Measurements from ENCODE around the gene HHIPL1. TPM values are rescaled to one million over a fixed set of nuclear protein-coding genes. Genes with fewer than 3 reads are reported as not detected.

HHIPL1 gene
- total RNA-seq = under 1 TPM in 1 of 2 experiments, not detected in 1; 0.07 TPM

- intact Hi-C loops (cut with DNase I, micrococcal nuclease) = no loop called here
- H3K36me3 Mint-ChIP-seq (ENCODE audit: low read depth) = no peaks in the 10 kb centered on the region
- ChIA-PET CTCF (no interaction called here), POLR2A (no interaction called here)
- no peak for DNase-seq
- H3K27ac Mint-ChIP-seq = no peak within 1 kb of the TSS
- peaks cover 17% of the 10 kb centered on the region for H3K27me3 Mint-ChIP-seq
- no peak within 1 kb of the TSS for H3K4me3 Mint-ChIP-seq
- no peaks in the 10 kb centered on the region for H3K9me3 Mint-ChIP-seq (ENCODE audit: low read depth)
- ATAC-seq = no peak
- H3K4me1 Mint-ChIP-seq = no peaks in the 10 kb centered on the region
Measured at GRCh38 chr14:99644723-99645544, at the start of gene HHIPL1. TSS of gene HHIPL1 (plus strand) at chr14:99645129. CDS start at chr14:99645208, 79 bp downstream.

- H3K4me3 Mint-ChIP-seq = no peak overlapping the region
- intact Hi-C loops (cut with DNase I, micrococcal nuclease) = no loop called here
Measured at GRCh38 chr14:99595524-99595923, 49.4 kb upstream of the HHIPL1 start.

GRCh38 chr14:99596071-99596627 is 48.8 kb upstream of the HHIPL1 start:
- intact Hi-C loops (cut with DNase I, micrococcal nuclease) = no loop called here
- no peak overlapping the region for H3K27ac Mint-ChIP-seq
- ATAC-seq = no peak
- H3K4me3 Mint-ChIP-seq = no peak overlapping the region
- DNase-seq = no peak
- H3K4me1 Mint-ChIP-seq = peaks cover 14% of the 10 kb centered on the region
- ChIA-PET CTCF (no interaction called here), POLR2A (no interaction called here)
- no peaks in the 10 kb centered on the region for H3K27me3 Mint-ChIP-seq
- H3K36me3 Mint-ChIP-seq (ENCODE audit: low read depth) = no peaks in the 10 kb centered on the region
- no peaks in the 10 kb centered on the region for H3K9me3 Mint-ChIP-seq (ENCODE audit: low read depth)

More at GRCh38 chr14:99595524-99595923, 49.4 kb upstream of the HHIPL1 start:
- Mint-ChIP-seq H3K36me3 (ENCODE audit: low read depth) (no peaks in the 10 kb centered on the region), H3K27ac (no peak overlapping the region), H3K4me1 (peaks cover 10% of the 10 kb centered on the region), H3K9me3 (ENCODE audit: low read depth) (no peaks in the 10 kb centered on the region), H3K27me3 (no peaks in the 10 kb centered on the region)
- ChIA-PET POLR2A (no interaction called here), CTCF (no interaction called here)
- ATAC-seq (no peak), DNase-seq (no peak)

GRCh38 chr14:99596772-99597171 is 48.2 kb upstream of the HHIPL1 start:
- ATAC-seq = no peak
- Mint-ChIP-seq H3K27ac (no peak overlapping the region), H3K27me3 (no peaks in the 10 kb centered on the region), H3K9me3 (ENCODE audit: low read depth) (no peaks in the 10 kb centered on the region), H3K36me3 (ENCODE audit: low read depth) (no peaks in the 10 kb centered on the region), H3K4me1 (peaks cover 19% of the 10 kb centered on the region), H3K4me3 (no peak overlapping the region)
- ChIA-PET POLR2A (no interaction called here), CTCF (interaction anchor here (0.9 kb wide), 1 partner anchor 9 kb away, joined by 3 read pairs; no protein-coding TSS in a partner anchor)
- intact Hi-C loops (cut with DNase I, micrococcal nuclease) = no loop called here
- no peak for DNase-seq

GRCh38 chr14:99597911-99598600 is 46.9 kb upstream of the HHIPL1 start:
- Mint-ChIP-seq H3K27ac (no peak overlapping the region), H3K4me3 (no peak overlapping the region), H3K36me3 (ENCODE audit: low read depth) (no peaks in the 10 kb centered on the region), H3K9me3 (ENCODE audit: low read depth) (no peaks in the 10 kb centered on the region), H3K27me3 (peaks cover 2% of the 10 kb centered on the region), H3K4me1 (peaks cover 28% of the 10 kb centered on the region)
- intact Hi-C loops (cut with DNase I, micrococcal nuclease) = no loop called here
- POLR2A ChIA-PET = no interaction called here
- DNase-seq (no peak), ATAC-seq (no peak)
- CTCF ChIA-PET = interaction anchor here (0.9 to 1.0 kb wide), 2 partner anchors 8 to 11 kb away, joined by 3 read pairs; no protein-coding TSS in a partner anchor

GRCh38 chr14:99598774-99599173 is 46.2 kb upstream of the HHIPL1 start:
- no peak for ATAC-seq
- intact Hi-C loops (cut with DNase I, micrococcal nuclease) = no loop called here

GRCh38 chr14:99599393-99599792 is 45.5 kb upstream of the HHIPL1 start:
- ChIA-PET POLR2A (no interaction called here), CTCF (interaction anchor here (0.6 to 1.0 kb wide), 2 partner anchors 10 to 29 kb away, joined by 3 to 4 read pairs; no protein-coding TSS in a partner anchor)
- DNase-seq (no peak), ATAC-seq (no peak)
- no peaks in the 10 kb centered on the region for H3K36me3 Mint-ChIP-seq (ENCODE audit: low read depth)
- H3K9me3 Mint-ChIP-seq (ENCODE audit: low read depth) = no peaks in the 10 kb centered on the region
- H3K27me3 Mint-ChIP-seq = peaks cover 2% of the 10 kb centered on the region
- H3K27ac Mint-ChIP-seq = no peak overlapping the region
- no peak overlapping the region for H3K4me3 Mint-ChIP-seq
- peaks cover 28% of the 10 kb centered on the region for H3K4me1 Mint-ChIP-seq
- intact Hi-C loops (cut with DNase I, micrococcal nuclease) = no loop called here

More at GRCh38 chr14:99598774-99599173, 46.2 kb upstream of the HHIPL1 start:
- peaks cover 2% of the 10 kb centered on the region for H3K27me3 Mint-ChIP-seq
- H3K9me3 Mint-ChIP-seq (ENCODE audit: low read depth) = no peaks in the 10 kb centered on the region
- H3K27ac Mint-ChIP-seq = no peak overlapping the region
- POLR2A ChIA-PET = no interaction called here
- H3K4me3 Mint-ChIP-seq = no peak overlapping the region
- CTCF ChIA-PET = interaction anchor here (0.6 to 1.0 kb wide), 2 partner anchors 11 to 30 kb away, joined by 3 to 4 read pairs; no protein-coding TSS in a partner anchor
- H3K36me3 Mint-ChIP-seq (ENCODE audit: low read depth) = no peaks in the 10 kb centered on the region
- DNase-seq = no peak
- peaks cover 28% of the 10 kb centered on the region for H3K4me1 Mint-ChIP-seq

- H3K9me3 Mint-ChIP-seq (ENCODE audit: low read depth) = no peaks in the 10 kb centered on the region
- no peak overlapping the region for H3K4me3 Mint-ChIP-seq
- intact Hi-C loops (cut with DNase I, micrococcal nuclease) = loop anchor here in 1 of 2 experiments (5.0 kb wide), 1 partner anchor 467 kb away; the partner anchor contains the start of gene EVL
- H3K4me1 Mint-ChIP-seq = peaks cover 21% of the 10 kb centered on the region
- peaks cover 2% of the 10 kb centered on the region for H3K27me3 Mint-ChIP-seq
- POLR2A ChIA-PET = interaction anchor here (0.6 kb wide), 1 partner anchor 648 kb away, joined by 3 read pairs; no protein-coding TSS in a partner anchor
- no peak for DNase-seq
- no peak for ATAC-seq
- H3K36me3 Mint-ChIP-seq (ENCODE audit: low read depth) = no peaks in the 10 kb centered on the region
- H3K27ac Mint-ChIP-seq = no peak overlapping the region
- CTCF ChIA-PET = interaction anchor here (0.6 to 0.8 kb wide), 2 partner anchors 472 to 775 kb away, joined by 3 read pairs; a partner anchor contains a TSS
Measured at GRCh38 chr14:99600232-99600888, 44.6 kb upstream of the HHIPL1 start.

- peaks cover 2% of the 10 kb centered on the region for H3K27me3 Mint-ChIP-seq
- ChIA-PET POLR2A (no interaction called here), CTCF (interaction anchor here (0.6 kb wide), 1 partner anchor 85 kb away, joined by 5 read pairs; no protein-coding TSS in a partner anchor)
- ATAC-seq = no peak
- no peaks in the 10 kb centered on the region for H3K36me3 Mint-ChIP-seq (ENCODE audit: low read depth)
- H3K9me3 Mint-ChIP-seq (ENCODE audit: low read depth) = no peaks in the 10 kb centered on the region
- intact Hi-C loops (cut with DNase I, micrococcal nuclease) = loop anchor here in 1 of 2 experiments (5.0 kb wide), 1 partner anchor 466 kb away; the partner anchor contains the start of gene EVL
- peaks cover 24% of the 10 kb centered on the region for H3K4me1 Mint-ChIP-seq
- no peak for DNase-seq
- no peak overlapping the region for H3K4me3 Mint-ChIP-seq
- no peak overlapping the region for H3K27ac Mint-ChIP-seq
Measured at GRCh38 chr14:99601361-99601831, 43.5 kb upstream of the HHIPL1 start.

GRCh38 chr14:99602054-99602787 is 42.7 kb upstream of the HHIPL1 start:
- H3K9me3 Mint-ChIP-seq (ENCODE audit: low read depth) = no peaks in the 10 kb centered on the region
- H3K27ac Mint-ChIP-seq = no peak overlapping the region
- CTCF ChIA-PET = interaction anchor here (0.7 kb wide), 1 partner anchor 83 kb away, joined by 3 read pairs; no protein-coding TSS in a partner anchor
- H3K27me3 Mint-ChIP-seq = peaks cover 2% of the 10 kb centered on the region
- H3K4me1 Mint-ChIP-seq = peaks cover 24% of the 10 kb centered on the region
- DNase-seq (peak; percentile 28), ATAC-seq (no peak)
- no peaks in the 10 kb centered on the region for H3K36me3 Mint-ChIP-seq (ENCODE audit: low read depth)
- POLR2A ChIA-PET = no interaction called here
- intact Hi-C loops (cut with DNase I, micrococcal nuclease) = loop anchor here in 1 of 2 experiments (2.0 to 5.0 kb wide), 2 partner anchors 465 to 613 kb away; partner anchors contain the start of gene EVL
- peak overlapping the region; percentile 56 for H3K4me3 Mint-ChIP-seq
